ENCODE measurements around the gene ABCC5. TPM values are rescaled to one million over a fixed set of nuclear protein-coding genes. Genes with fewer than 3 reads are reported as not detected.

ABCC5 gene
- total RNA-seq, 1 donor from 2014 or later, result 23.8 TPM

DNA sequence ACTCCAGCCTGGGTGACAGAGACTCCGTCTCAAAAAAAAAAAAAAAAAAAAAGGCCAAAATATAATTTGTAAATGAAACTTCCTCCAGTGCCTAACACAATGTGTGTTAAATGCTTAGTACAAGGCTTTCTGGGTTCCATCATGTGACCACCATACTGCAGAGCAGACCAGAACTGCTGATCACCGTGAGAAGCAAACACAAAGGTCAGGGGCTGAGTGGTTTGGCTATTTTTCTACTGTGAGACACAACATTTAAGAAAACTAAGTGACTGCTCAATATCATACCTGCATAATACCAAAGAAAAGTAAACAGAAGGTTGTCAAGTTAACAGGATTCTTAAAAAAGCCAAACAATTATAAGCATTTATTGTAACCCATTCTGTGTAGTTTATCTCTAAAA is 13.2 kb downstream of the ABCC5 start:
- Mint-ChIP-seq H3K27ac (ENCODE audit: unreplicated experiment) (no peak overlapping the region), H3K36me3 (ENCODE audit: low read depth) (peaks cover 1% of the 10 kb centered on the region), H3K4me1 (ENCODE audit: low read depth) (peaks cover 18% of the 10 kb centered on the region), H3K9me3 (ENCODE audit: low read depth) (no peaks in the 10 kb centered on the region), H3K4me3 (ENCODE audit: unreplicated experiment) (no peak overlapping the region), H3K27me3 (ENCODE audit: low read depth) (no peaks in the 10 kb centered on the region)
- TF ChIP-seq, protein P1, sequence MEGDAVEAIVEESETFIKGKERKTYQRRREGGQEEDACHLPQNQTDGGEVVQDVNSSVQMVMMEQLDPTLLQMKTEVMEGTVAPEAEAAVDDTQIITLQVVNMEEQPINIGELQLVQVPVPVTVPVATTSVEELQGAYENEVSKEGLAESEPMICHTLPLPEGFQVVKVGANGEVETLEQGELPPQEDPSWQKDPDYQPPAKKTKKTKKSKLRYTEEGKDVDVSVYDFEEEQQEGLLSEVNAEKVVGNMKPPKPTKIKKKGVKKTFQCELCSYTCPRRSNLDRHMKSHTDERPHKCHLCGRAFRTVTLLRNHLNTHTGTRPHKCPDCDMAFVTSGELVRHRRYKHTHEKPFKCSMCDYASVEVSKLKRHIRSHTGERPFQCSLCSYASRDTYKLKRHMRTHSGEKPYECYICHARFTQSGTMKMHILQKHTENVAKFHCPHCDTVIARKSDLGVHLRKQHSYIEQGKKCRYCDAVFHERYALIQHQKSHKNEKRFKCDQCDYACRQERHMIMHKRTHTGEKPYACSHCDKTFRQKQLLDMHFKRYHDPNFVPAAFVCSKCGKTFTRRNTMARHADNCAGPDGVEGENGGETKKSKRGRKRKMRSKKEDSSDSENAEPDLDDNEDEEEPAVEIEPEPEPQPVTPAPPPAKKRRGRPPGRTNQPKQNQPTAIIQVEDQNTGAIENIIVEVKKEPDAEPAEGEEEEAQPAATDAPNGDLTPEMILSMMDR (IDR thresholded peaks at IDR 0.05), result no peak
- DNase-seq (ENCODE audit: low spot score), result no peak

DNA sequence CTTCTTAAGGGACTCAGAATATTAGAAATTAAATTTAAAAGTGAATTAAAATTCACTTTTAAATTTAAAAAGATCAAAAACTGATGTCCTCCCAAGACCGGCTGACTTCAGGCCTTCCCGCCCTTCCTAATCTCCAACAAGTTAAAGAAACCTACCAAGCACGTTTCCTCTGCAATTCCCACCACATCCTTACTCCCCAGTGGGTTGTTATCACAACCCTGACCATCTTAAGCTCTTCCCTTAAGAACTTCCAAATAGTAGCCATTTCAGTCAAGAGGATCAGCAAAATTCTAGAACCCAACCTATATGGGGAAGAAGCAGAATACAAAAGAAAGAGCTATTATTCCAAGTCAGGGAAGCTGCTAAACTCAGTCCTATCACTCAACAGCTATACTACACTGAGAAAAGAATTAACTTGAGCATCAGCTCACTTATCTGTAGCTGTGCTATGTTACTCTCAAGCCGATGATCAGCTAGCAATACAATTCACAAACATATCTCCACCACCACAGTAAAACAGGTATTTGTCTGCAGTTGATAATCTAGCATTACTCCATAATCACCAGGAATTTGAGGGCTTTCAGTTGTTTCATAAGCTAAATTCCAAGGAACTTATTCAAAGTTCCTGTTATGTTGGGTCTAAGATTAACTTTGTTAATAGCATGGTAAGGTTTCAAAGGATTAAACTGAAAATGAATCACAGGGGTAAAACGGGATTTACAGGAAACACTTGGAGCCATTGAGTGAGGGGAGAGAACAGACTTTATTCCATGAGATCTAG is 14.3 kb downstream of the ABCC5 start:
- TF ChIP-seq, protein P1 (IDR thresholded peaks at IDR 0.05), result no peak
- peak overlapping the region; percentile 64 for H3K27ac Mint-ChIP-seq (ENCODE audit: unreplicated experiment)
- H3K9me3 Mint-ChIP-seq (ENCODE audit: low read depth), result no peaks in the 10 kb centered on the region
- peaks cover 22% of the 10 kb centered on the region for H3K4me1 Mint-ChIP-seq (ENCODE audit: low read depth)
- no peak overlapping the region for H3K4me3 Mint-ChIP-seq (ENCODE audit: unreplicated experiment)
- no peaks in the 10 kb centered on the region for H3K27me3 Mint-ChIP-seq (ENCODE audit: low read depth)
- DNase-seq (ENCODE audit: low spot score), result no peak
- H3K36me3 Mint-ChIP-seq (ENCODE audit: low read depth), result no peaks in the 10 kb centered on the region

DNA sequence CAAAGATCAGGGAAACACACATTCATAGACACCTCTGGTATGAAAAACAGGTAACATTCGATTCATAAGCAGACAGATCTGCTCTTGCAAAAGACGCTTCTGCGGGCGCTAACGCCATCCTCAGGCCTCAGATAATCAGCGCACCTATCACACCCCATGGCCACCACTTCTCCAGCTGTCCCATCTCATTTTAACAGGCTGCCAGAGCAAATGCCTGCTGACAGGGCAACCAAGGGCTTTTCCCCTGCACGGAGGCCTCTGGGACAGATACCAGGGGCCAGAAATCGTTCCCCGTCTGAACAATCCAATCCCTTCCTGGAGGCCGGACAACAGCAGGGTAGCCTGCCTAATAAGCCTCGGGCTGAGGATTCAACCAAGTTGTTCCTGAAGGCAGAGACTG is 15.2 kb downstream of the ABCC5 start:
- TF ChIP-seq, protein P1 (IDR thresholded peaks at IDR 0.05), result no peak
- Mint-ChIP-seq H3K27ac (ENCODE audit: unreplicated experiment) (peak overlapping the region; percentile 32), H3K27me3 (ENCODE audit: low read depth) (no peaks in the 10 kb centered on the region), H3K36me3 (ENCODE audit: low read depth) (no peaks in the 10 kb centered on the region), H3K9me3 (ENCODE audit: low read depth) (no peaks in the 10 kb centered on the region), H3K4me1 (ENCODE audit: low read depth) (peaks cover 22% of the 10 kb centered on the region), H3K4me3 (ENCODE audit: unreplicated experiment) (no peak overlapping the region)
- no peak for DNase-seq (ENCODE audit: low spot score)

DNA sequence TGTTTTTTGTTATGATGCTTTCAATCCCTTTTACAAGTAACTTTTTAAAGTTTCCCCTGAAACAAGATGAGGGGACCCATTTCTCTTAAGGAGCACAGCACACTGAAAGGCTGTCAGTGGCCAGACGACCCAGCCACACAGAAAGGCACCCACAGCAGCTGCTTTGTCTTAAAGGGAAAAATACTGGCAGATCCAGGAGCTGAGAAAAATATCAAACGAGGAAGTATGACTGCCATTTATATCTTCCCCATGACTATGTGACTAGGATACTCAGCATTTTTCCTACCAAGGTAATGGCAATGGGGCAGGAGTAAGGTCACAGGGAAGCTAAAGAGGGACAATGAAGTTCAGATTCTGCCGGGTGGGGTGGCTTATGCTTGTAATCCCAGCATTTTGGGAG is 15.9 kb downstream of the ABCC5 start:
- no peaks in the 10 kb centered on the region for H3K9me3 Mint-ChIP-seq (ENCODE audit: low read depth)
- no peak for DNase-seq (ENCODE audit: low spot score)
- no peaks in the 10 kb centered on the region for H3K27me3 Mint-ChIP-seq (ENCODE audit: low read depth)

DNA sequence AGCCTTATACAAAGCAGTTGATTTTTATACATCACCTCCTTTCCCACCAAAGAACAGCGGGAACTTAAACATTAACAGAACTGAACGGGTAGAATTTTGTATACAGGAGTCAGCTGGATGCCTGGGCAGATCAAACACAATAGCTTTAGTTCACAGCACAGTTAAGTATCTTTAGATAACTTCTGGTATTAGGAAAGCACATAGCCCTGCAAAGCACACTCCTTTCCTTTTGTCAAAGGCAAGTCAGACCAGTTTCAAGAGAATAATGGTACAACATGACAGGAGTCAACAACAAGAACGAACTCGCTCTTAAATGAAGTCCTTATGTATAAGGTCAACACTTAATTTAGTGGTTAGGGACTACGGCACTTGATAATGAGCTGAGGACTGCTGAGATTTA is 26.3 kb downstream of the ABCC5 start:
- Mint-ChIP-seq H3K27me3 (ENCODE audit: low read depth) (no peaks in the 10 kb centered on the region), H3K27ac (ENCODE audit: unreplicated experiment) (no peak overlapping the region), H3K4me1 (ENCODE audit: low read depth) (peaks cover 3% of the 10 kb centered on the region), H3K9me3 (ENCODE audit: low read depth) (no peaks in the 10 kb centered on the region), H3K4me3 (ENCODE audit: unreplicated experiment) (no peak overlapping the region), H3K36me3 (ENCODE audit: low read depth) (peaks cover 17% of the 10 kb centered on the region)
- DNase-seq (ENCODE audit: low spot score), result no peak
- TF ChIP-seq, protein P1 (IDR thresholded peaks at IDR 0.05), result no peak

More for the DNA sequence above, 15.9 kb downstream of the ABCC5 start:
- H3K27ac Mint-ChIP-seq (ENCODE audit: unreplicated experiment), result no peak overlapping the region
- TF ChIP-seq, protein P1 (IDR thresholded peaks at IDR 0.05), result no peak
- H3K4me3 Mint-ChIP-seq (ENCODE audit: unreplicated experiment), result no peak overlapping the region
- no peaks in the 10 kb centered on the region for H3K36me3 Mint-ChIP-seq (ENCODE audit: low read depth)
- peaks cover 22% of the 10 kb centered on the region for H3K4me1 Mint-ChIP-seq (ENCODE audit: low read depth)
